Measurements from ENCODE around the gene B4GALT2. TPM values are rescaled to one million over a fixed set of nuclear protein-coding genes. Genes with fewer than 3 reads are reported as not detected.

Gene B4GALT2
- total RNA-seq, 1 donor from 2014 or later: 99.4 TPM

GRCh38 chr1:43983253-43983899, 4.4 kb downstream of the B4GALT2 start:
- DNase-seq (ENCODE audit: low spot score): no peak
- TF ChIP-seq CTCF (IDR thresholded peaks at IDR 0.05): no peak
- Mint-ChIP-seq H3K36me3 (ENCODE audit: low read depth) (peaks cover 29% of the 10 kb centered on the region), H3K4me3 (ENCODE audit: unreplicated experiment) (no peak overlapping the region), H3K9me3 (ENCODE audit: low read depth) (no peaks in the 10 kb centered on the region), H3K27me3 (ENCODE audit: low read depth) (no peaks in the 10 kb centered on the region), H3K27ac (ENCODE audit: unreplicated experiment) (no peak overlapping the region), H3K4me1 (ENCODE audit: low read depth) (peaks cover 28% of the 10 kb centered on the region)

GRCh38 chr1:43984855-43985254, 5.8 kb downstream of the B4GALT2 start:
- no peak for TF ChIP-seq CTCF (IDR thresholded peaks at IDR 0.05)
- Mint-ChIP-seq H3K27ac (ENCODE audit: unreplicated experiment) (no peak overlapping the region), H3K9me3 (ENCODE audit: low read depth) (no peaks in the 10 kb centered on the region), H3K27me3 (ENCODE audit: low read depth) (no peaks in the 10 kb centered on the region), H3K4me1 (ENCODE audit: low read depth) (peaks cover 22% of the 10 kb centered on the region), H3K4me3 (ENCODE audit: unreplicated experiment) (no peak overlapping the region), H3K36me3 (ENCODE audit: low read depth) (peaks cover 29% of the 10 kb centered on the region)
- no peak for DNase-seq (ENCODE audit: low spot score)

GRCh38 chr1:43985984-43986595, 7.1 kb downstream of the B4GALT2 start:
- H3K27ac Mint-ChIP-seq (ENCODE audit: unreplicated experiment): no peak overlapping the region
- H3K4me3 Mint-ChIP-seq (ENCODE audit: unreplicated experiment): no peak overlapping the region

GRCh38 chr1:43986712-43987111, 7.7 kb downstream of the B4GALT2 start:
- no peak for TF ChIP-seq CTCF (IDR thresholded peaks at IDR 0.05)
- no peaks in the 10 kb centered on the region for H3K9me3 Mint-ChIP-seq (ENCODE audit: low read depth)
- H3K36me3 Mint-ChIP-seq (ENCODE audit: low read depth): peaks cover 26% of the 10 kb centered on the region
- no peak overlapping the region for H3K4me3 Mint-ChIP-seq (ENCODE audit: unreplicated experiment)
- no peaks in the 10 kb centered on the region for H3K27me3 Mint-ChIP-seq (ENCODE audit: low read depth)
- H3K4me1 Mint-ChIP-seq (ENCODE audit: low read depth): peaks cover 20% of the 10 kb centered on the region
- H3K27ac Mint-ChIP-seq (ENCODE audit: unreplicated experiment): no peak overlapping the region
- DNase-seq (ENCODE audit: low spot score): no peak

More at GRCh38 chr1:43985984-43986595, 7.1 kb downstream of the B4GALT2 start:
- no peak for DNase-seq (ENCODE audit: low spot score)
- Mint-ChIP-seq H3K27me3 (ENCODE audit: low read depth) (no peaks in the 10 kb centered on the region), H3K9me3 (ENCODE audit: low read depth) (no peaks in the 10 kb centered on the region), H3K4me1 (ENCODE audit: low read depth) (peaks cover 19% of the 10 kb centered on the region), H3K36me3 (ENCODE audit: low read depth) (peaks cover 26% of the 10 kb centered on the region)
- TF ChIP-seq CTCF (IDR thresholded peaks at IDR 0.05): no peak

GRCh38 chr1:43987159-43987902, 8.3 kb downstream of the B4GALT2 start:
- Mint-ChIP-seq H3K4me3 (ENCODE audit: unreplicated experiment) (no peak overlapping the region), H3K27ac (ENCODE audit: unreplicated experiment) (no peak overlapping the region), H3K9me3 (ENCODE audit: low read depth) (no peaks in the 10 kb centered on the region), H3K27me3 (ENCODE audit: low read depth) (no peaks in the 10 kb centered on the region), H3K36me3 (ENCODE audit: low read depth) (peaks cover 24% of the 10 kb centered on the region), H3K4me1 (ENCODE audit: low read depth) (peaks cover 24% of the 10 kb centered on the region)
- TF ChIP-seq CTCF (IDR thresholded peaks at IDR 0.05): no peak
- DNase-seq (ENCODE audit: low spot score): no peak

Data from chondrocyte (in vitro differentiated cells).